ENCODE measurements around the gene GTF3C4. TPM values are rescaled to one million over a fixed set of nuclear protein-coding genes. Genes with fewer than 3 reads are reported as not detected.

GTF3C4 gene
- total and polyA plus RNA-seq, 2 of the 8 experiments (the other 6 are each of a cell fraction or from before 2014, with no cell fraction given): 6.8 to 39.2 TPM

- no peak for TF ChIP-seq CHD7 (IDR thresholded peaks at IDR 0.05; ENCODE audit: insufficient replicate concordance, low read length)
- TF ChIP-seq CHD2 (IDR thresholded peaks at IDR 0.05; ENCODE audit: low read length): no peak
- TF ChIP-seq YY1 (IDR thresholded peaks at IDR 0.05; ENCODE audit: low read depth, low read length): no peak
- no peak for TF ChIP-seq SIN3A (conservative IDR thresholded peaks at IDR 0.05 in 1 of 2, IDR thresholded peaks at IDR 0.05 in 1 of 2; ENCODE audit: low read depth in 1 of 2, low read length in 2 of 2)
Observed at GRCh38 chr9:132690696-132691095, 20.4 kb downstream of the GTF3C4 start (continued).

Data from H1 (cell line).